Peyer's patch (tissue), 4 donors: ENCODE results near the gene STRN3.

ENCODE experiments used
- POLR2A ChIP-seq, 2 donors: fragments of 450-650 bp; IDR thresholded peaks; one replicate each; pipeline ENCODE4 v1.5.1; 2017; ENCODE audit warnings: antibody characterized with exemption in 2 of 2, mild to moderate bottlenecking in 2 of 2, moderate library complexity in 2 of 2
- TF ChIP-seq, protein P1 (sequence below), 6 experiments: fragments of 450-650 bp in 4 of 6; fragments of 200-600 bp in 2 of 6; sonication (generic) in 1 of 6; IDR thresholded peaks; one replicate each; pipeline ENCODE4 v1.5.1; 2017 to 2019; ENCODE audit warnings: antibody characterized with exemption in 6 of 6, mild to moderate bottlenecking in 3 of 6, moderate library complexity in 1 of 6

DNA sequence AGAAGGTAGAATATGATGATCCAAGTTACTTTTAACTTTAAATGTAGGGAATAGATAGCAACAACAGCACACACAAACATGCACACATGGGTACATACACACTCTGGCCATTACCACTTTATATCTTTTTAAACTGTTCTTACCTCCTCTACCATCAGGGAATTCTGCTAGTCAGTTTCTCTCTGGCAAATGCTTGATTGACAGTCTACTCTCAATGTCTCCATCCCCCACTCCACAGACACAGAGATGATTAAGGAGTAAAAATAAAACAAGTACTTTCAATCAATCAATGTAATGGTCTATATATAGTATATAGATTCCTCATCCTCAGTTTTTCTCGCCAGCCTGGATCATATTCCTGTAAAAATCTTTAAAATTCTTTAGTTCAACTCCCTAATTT, 16.1 kb upstream of the STRN3 start:
- TF ChIP-seq, protein P1, sequence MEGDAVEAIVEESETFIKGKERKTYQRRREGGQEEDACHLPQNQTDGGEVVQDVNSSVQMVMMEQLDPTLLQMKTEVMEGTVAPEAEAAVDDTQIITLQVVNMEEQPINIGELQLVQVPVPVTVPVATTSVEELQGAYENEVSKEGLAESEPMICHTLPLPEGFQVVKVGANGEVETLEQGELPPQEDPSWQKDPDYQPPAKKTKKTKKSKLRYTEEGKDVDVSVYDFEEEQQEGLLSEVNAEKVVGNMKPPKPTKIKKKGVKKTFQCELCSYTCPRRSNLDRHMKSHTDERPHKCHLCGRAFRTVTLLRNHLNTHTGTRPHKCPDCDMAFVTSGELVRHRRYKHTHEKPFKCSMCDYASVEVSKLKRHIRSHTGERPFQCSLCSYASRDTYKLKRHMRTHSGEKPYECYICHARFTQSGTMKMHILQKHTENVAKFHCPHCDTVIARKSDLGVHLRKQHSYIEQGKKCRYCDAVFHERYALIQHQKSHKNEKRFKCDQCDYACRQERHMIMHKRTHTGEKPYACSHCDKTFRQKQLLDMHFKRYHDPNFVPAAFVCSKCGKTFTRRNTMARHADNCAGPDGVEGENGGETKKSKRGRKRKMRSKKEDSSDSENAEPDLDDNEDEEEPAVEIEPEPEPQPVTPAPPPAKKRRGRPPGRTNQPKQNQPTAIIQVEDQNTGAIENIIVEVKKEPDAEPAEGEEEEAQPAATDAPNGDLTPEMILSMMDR (IDR thresholded peaks at IDR 0.05): no peak
- no peak for TF ChIP-seq POLR2A (IDR thresholded peaks at IDR 0.05)
